ENCODE results near the gene GRIN1.

GRIN1 gene

GRCh38 chr9:137178201-137178938 lies 39.4 kb downstream of the GRIN1 start:
- no peak for DNase-seq (ENCODE audit: extremely low spot score)
- POLR2A ChIA-PET, result no interaction called here
- TF ChIP-seq, protein P1, sequence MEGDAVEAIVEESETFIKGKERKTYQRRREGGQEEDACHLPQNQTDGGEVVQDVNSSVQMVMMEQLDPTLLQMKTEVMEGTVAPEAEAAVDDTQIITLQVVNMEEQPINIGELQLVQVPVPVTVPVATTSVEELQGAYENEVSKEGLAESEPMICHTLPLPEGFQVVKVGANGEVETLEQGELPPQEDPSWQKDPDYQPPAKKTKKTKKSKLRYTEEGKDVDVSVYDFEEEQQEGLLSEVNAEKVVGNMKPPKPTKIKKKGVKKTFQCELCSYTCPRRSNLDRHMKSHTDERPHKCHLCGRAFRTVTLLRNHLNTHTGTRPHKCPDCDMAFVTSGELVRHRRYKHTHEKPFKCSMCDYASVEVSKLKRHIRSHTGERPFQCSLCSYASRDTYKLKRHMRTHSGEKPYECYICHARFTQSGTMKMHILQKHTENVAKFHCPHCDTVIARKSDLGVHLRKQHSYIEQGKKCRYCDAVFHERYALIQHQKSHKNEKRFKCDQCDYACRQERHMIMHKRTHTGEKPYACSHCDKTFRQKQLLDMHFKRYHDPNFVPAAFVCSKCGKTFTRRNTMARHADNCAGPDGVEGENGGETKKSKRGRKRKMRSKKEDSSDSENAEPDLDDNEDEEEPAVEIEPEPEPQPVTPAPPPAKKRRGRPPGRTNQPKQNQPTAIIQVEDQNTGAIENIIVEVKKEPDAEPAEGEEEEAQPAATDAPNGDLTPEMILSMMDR (IDR thresholded peaks at IDR 0.05; ENCODE audit: control extremely low read depth, extremely low read depth, low read depth, missing control alignments), result no peak
- CTCF ChIA-PET, result interaction anchor here (1.7 kb wide), 1 partner anchor 10 kb away, joined by 5 read pairs; the partner anchor contains the start of genes ANAPC2 and SSNA1

DNA sequence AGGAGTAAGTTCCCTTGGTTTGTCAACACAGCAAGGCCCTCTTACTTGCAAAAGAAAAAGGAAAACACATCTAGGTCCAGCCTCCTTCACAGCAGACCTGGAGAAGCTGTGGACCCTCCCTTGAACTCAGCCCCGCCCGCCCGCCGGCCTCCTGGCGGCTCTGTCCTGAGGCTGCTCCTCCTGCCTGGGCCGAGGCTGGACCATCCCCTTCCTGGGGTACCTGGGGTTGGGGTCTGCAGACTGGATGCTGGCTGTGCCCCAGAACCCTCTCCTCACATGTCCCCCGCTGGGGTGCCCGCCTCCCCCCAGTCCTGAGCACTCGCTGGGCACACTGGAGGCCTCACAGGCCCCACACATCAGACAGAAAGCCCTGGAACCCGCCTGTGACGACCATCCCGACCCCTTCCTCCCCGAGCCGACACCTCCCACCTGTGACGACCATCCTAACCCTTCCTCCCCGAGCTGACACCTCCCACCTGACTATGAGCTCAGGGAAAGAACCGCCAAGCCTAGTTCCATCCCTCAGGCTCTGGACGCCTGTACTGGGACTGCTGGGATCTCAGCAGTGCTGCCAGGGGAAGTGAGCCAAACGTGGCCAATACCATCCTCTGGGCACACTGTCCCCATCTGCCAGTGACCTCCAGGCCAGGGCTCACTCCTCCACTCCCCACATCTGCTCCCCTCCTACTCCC lies 40.1 kb downstream of the GRIN1 start:
- TF ChIP-seq, protein P1 (IDR thresholded peaks at IDR 0.05; ENCODE audit: control extremely low read depth, extremely low read depth, low read depth, missing control alignments), result no peak
- no peak for DNase-seq (ENCODE audit: extremely low spot score)
- ChIA-PET CTCF (interaction anchor here (1.3 kb wide), 1 partner anchor 57 kb away, joined by 3 read pairs; no protein-coding TSS in a partner anchor), POLR2A (no interaction called here)

GRCh38 chr9:137179761-137180160 lies 40.8 kb downstream of the GRIN1 start:
- TF ChIP-seq, protein P1 (IDR thresholded peaks at IDR 0.05; ENCODE audit: control extremely low read depth, extremely low read depth, low read depth, missing control alignments), result no peak
- DNase-seq (ENCODE audit: extremely low spot score), result no peak
- ChIA-PET POLR2A (interaction anchor here (0.7 kb wide), 1 partner anchor 29 kb away, joined by 3 read pairs; no protein-coding TSS in a partner anchor), CTCF (interaction anchor here (1.3 to 1.9 kb wide), 2 partner anchors 19 to 57 kb away, joined by 3 to 6 read pairs; no protein-coding TSS in a partner anchor)

- DNase-seq (ENCODE audit: extremely low spot score), result no peak
- TF ChIP-seq, protein P1 (IDR thresholded peaks at IDR 0.05; ENCODE audit: control extremely low read depth, extremely low read depth, low read depth, missing control alignments), result no peak
- CTCF ChIA-PET, result interaction anchor here (1.3 to 2.6 kb wide), 3 partner anchors 18 to 56 kb away, joined by 3 to 7 read pairs (median 6); no protein-coding TSS in a partner anchor
- POLR2A ChIA-PET, result interaction anchor here (0.7 kb wide), 1 partner anchor 29 kb away, joined by 3 read pairs; no protein-coding TSS in a partner anchor
Measured at GRCh38 chr9:137180491-137180890, 41.5 kb downstream of the GRIN1 start.

DNA sequence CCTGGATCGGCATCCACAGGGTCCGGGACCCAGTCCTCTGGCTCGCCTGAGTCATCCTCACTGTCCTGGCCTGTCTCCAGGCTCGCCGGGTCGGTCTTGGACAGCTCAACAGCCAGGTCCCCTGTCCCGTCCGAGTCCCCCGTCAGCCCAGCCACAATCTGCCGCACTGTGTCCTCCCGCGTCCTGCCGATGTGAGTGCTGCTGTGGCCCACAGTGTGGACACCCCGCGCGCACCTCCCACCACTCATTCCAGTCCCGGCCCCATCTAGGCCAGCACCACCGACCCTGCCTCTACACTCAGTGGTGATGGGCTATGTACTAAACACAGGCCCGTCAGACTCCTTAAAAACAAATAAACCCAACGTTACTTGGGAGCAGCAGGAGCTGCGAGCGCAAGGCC lies 42.7 kb downstream of the GRIN1 start:
- TF ChIP-seq, protein P1 (IDR thresholded peaks at IDR 0.05; ENCODE audit: control extremely low read depth, extremely low read depth, low read depth, missing control alignments), result no peak
- ChIA-PET CTCF (interaction anchor here (1.1 to 2.6 kb wide), 3 partner anchors 17 to 55 kb away, joined by 3 to 7 read pairs (median 6); partner anchors contain the start of gene TPRN), POLR2A (no interaction called here)
- DNase-seq (ENCODE audit: extremely low spot score), result no peak

DNA sequence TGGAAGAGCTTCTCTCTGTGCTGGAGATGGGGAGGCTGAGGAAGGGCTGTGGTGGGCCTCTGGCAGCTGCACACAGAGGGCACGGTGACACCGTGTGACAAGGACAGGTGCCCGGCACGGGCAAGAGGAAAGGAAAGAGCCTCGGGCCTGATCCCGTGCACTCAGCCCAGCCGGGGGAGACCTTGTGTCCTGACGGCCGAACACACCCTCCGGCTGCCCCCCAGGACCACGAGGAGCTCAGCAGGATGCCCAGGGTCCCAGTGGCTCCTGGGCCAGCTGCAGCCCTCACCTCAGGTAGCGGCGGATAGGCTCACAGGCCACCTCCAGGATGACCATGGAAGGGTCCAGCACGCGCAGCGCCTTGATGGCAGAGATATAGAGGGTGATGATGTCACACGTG lies 43.9 kb downstream of the GRIN1 start:
- ChIA-PET CTCF (interaction anchor here (2.6 kb wide), 1 partner anchor 54 kb away, joined by 7 read pairs; no protein-coding TSS in a partner anchor), POLR2A (no interaction called here)
- no peak for DNase-seq (ENCODE audit: extremely low spot score)
- TF ChIP-seq, protein P1 (IDR thresholded peaks at IDR 0.05; ENCODE audit: control extremely low read depth, extremely low read depth, low read depth, missing control alignments), result no peak
